Activated T-helper 2 cell treated with anti-CD3 and anti-CD28 coated beads, Interferon-gamma antibody, Interleukin-2, Interleukin-4, amounts not matched to agents 10 μg/mL and 5 μg/mL and 100 μg/mL, durations not matched to agents 14 hours and 24 hours and 36 hours (primary cell): ENCODE results near the gene MAPKAPK3. TPM values are rescaled to one million over a fixed set of nuclear protein-coding genes. Genes with fewer than 3 reads are reported as not detected.

Experiments
- DNase-seq: peaks from one replicate; pipeline ENCODE4 v3.0.0; 2021; ENCODE audit warnings: low spot score
- H3K27ac Mint-ChIP-seq: one replicate; pipeline ENCODE4 v1.8.0; 2021; ENCODE audit warnings: mixed read lengths
- H3K27me3 Mint-ChIP-seq: one replicate; pipeline ENCODE4 v1.8.0; 2021; ENCODE audit warnings: low read depth, mixed read lengths
- H3K36me3 Mint-ChIP-seq: one replicate; pipeline ENCODE4 v1.8.0; 2021; ENCODE audit warnings: low read depth, mixed read lengths
- H3K4me1 Mint-ChIP-seq: one replicate; pipeline ENCODE4 v1.8.0; 2021; ENCODE audit warnings: low read depth, mixed read lengths
- H3K4me3 Mint-ChIP-seq: one replicate; pipeline ENCODE4 v1.8.0; 2021; ENCODE audit warnings: low read depth, mild to moderate bottlenecking, moderate library complexity, mixed read lengths
- H3K9me3 Mint-ChIP-seq: one replicate; pipeline ENCODE4 v1.8.0; 2021; ENCODE audit warnings: mixed read lengths
- intact Hi-C: fragments of 100-400 bp; cut with micrococcal nuclease; formaldehyde crosslinking; loops from one replicate; pipeline ENCODE4 v1.15.1; 2023
- total RNA-seq: library from RNA; stranded (reverse); gene quantifications from 2 replicates; pipeline ENCODE4 v1.2.3, GENCODE V29; 2022

Gene MAPKAPK3
- total RNA-seq, 1 donor from 2014 or later, result 190 TPM

DNA sequence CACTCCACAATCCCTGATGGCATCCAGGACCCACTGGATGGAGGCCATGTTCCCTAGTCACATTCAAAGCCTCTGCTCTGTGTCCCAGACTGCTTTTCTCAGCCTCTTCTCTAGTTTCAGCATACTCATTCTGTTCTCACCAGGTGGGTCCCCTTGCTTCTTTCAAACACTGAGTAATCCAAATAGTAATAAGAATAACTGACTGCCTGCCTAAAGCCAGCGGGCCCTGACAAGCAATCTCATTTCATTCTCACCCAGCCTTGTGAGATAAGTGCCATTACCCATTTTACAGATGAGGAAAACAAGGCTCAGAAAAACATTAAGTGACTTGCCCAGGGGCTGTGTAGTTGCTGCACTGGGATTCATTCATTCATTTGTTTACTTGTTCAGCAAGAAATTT is 25.4 kb downstream of the MAPKAPK3 start:
- H3K36me3 Mint-ChIP-seq, result peaks cover 82% of the 10 kb centered on the region
- no peak overlapping the region for H3K4me3 Mint-ChIP-seq
- no peaks in the 10 kb centered on the region for H3K27me3 Mint-ChIP-seq
- no peaks in the 10 kb centered on the region for H3K9me3 Mint-ChIP-seq
- H3K27ac Mint-ChIP-seq, result peak overlapping the region; percentile 14
- no peak for DNase-seq
- peaks cover 12% of the 10 kb centered on the region for H3K4me1 Mint-ChIP-seq
- intact Hi-C loops, result no loop called here

DNA sequence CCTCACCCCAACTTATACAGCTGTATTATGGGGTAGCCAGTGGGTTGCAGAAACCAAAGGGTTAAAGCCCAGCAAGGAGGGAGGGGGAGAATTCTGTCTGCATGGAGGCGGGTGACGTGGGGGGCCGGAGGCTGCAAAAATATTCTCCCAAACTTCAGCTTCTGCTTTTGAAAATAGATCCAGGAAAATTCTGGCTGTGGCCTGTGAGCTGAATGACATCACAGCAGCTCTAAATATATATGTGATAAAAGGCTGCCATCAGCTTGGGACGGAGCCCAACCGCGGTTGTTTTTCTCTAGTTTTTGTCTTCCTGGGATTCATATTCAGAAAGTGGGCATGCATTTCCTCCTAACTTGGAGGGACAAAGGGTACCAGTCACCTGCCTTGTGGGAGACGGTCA is 27.6 kb downstream of the MAPKAPK3 start:
- H3K4me1 Mint-ChIP-seq, result peaks cover 2% of the 10 kb centered on the region
- peaks cover 83% of the 10 kb centered on the region for H3K36me3 Mint-ChIP-seq
- no peak for DNase-seq
- H3K9me3 Mint-ChIP-seq, result no peaks in the 10 kb centered on the region
- no peak overlapping the region for H3K27ac Mint-ChIP-seq
- H3K27me3 Mint-ChIP-seq, result no peaks in the 10 kb centered on the region
- intact Hi-C loops, result no loop called here
- no peak overlapping the region for H3K4me3 Mint-ChIP-seq

DNA sequence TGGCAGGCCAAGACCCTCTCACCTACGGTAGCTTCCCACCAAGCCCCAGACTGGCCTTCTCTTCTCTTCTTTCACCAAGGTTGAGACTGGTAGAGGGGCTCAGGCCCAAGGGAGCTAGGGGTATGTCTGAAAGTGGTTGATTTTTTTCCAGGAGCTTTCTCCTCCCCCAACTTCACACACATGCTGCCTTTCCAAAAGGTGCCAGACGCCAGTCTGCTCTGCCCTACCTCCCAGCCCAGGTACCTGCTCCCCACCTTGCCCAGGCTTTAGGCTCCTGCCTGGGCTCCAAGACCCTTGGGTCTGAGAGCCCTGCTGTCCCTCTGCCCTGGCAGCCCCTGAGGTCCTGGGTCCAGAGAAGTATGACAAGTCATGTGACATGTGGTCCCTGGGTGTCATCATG is 28.4 kb downstream of the MAPKAPK3 start:
- Mint-ChIP-seq H3K27ac (no peak overlapping the region), H3K9me3 (no peaks in the 10 kb centered on the region), H3K27me3 (no peaks in the 10 kb centered on the region), H3K4me1 (peaks cover 2% of the 10 kb centered on the region), H3K36me3 (peaks cover 86% of the 10 kb centered on the region), H3K4me3 (no peak overlapping the region)
- no peak for DNase-seq
- intact Hi-C loops, result no loop called here

DNA sequence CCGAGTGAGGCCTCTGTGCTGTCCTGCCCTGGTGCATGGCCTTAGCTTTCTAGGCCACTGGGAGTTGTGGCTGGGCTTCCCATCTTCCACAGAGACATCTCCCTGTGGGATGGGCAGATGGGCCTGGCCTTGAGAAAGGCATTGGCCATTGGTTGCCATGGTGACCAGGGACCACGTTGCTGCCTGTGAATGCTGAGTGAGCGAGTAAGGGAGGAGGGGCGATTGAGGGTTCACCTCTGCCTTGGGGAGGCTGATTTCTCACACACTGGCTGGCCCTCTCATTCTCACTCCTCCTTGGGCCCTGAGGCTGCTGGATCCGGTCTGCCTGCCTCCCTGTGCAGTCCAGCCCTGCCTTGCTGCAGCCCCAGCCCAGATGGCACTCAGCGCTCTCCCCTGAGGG is 31.4 kb downstream of the MAPKAPK3 start:
- DNase-seq, result no peak
- intact Hi-C loops, result no loop called here
- Mint-ChIP-seq H3K27ac (peak overlapping the region; percentile 17), H3K27me3 (no peaks in the 10 kb centered on the region), H3K36me3 (peaks cover 62% of the 10 kb centered on the region), H3K9me3 (no peaks in the 10 kb centered on the region), H3K4me1 (no peaks in the 10 kb centered on the region), H3K4me3 (no peak overlapping the region)

DNA sequence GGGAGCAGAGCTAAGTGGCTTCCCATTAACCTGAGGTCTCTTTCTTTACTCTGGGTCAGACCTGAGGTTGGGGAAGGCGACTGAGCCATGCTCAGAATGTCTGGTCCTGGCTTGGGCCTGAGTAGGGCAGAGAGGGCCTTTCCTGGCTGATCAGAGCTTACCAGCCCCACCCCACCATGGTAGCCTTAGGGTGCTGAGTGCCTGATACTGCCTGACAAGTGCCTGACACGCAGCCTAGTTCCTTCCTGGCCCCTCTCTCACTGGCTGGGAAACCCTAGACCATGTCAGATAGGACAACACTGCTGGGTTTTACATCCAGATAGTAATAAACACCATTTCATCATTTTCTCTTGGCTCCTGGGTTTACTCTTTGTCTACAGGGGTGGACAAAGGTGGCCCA is 32.0 kb downstream of the MAPKAPK3 start:
- Mint-ChIP-seq H3K36me3 (peaks cover 55% of the 10 kb centered on the region), H3K27me3 (no peaks in the 10 kb centered on the region), H3K4me3 (no peak overlapping the region), H3K4me1 (peaks cover 5% of the 10 kb centered on the region), H3K9me3 (no peaks in the 10 kb centered on the region), H3K27ac (no peak overlapping the region)
- no peak for DNase-seq
- intact Hi-C loops, result no loop called here

DNA sequence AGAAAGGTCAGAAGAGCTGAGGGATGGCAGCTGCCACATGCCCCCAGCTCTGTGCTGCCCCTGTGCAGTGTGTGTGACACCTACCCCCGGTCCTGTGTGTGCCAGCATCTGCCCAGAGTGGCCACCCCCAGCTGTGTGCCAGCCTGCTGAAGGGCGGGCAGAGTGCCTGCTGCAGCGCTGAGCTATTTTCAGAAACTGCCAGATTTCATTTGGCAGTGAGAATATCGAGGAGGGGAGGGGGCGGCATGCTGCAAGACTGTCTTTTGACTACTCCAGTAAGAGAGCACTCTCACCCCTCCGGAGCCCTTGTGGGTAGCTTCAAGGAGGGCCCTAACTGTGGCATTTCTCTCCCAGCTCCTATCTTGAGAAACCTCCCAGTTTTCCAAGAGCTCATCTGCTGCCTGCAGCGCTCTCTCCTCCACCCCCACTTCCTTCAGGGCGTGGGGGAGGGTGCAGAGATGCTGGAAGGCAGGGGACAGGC is 32.5 kb downstream of the MAPKAPK3 start:
- DNase-seq, result no peak
- intact Hi-C loops, result no loop called here
- Mint-ChIP-seq H3K4me3 (no peak overlapping the region), H3K4me1 (peaks cover 6% of the 10 kb centered on the region), H3K27ac (no peak overlapping the region), H3K36me3 (peaks cover 50% of the 10 kb centered on the region), H3K9me3 (no peaks in the 10 kb centered on the region), H3K27me3 (no peaks in the 10 kb centered on the region)

DNA sequence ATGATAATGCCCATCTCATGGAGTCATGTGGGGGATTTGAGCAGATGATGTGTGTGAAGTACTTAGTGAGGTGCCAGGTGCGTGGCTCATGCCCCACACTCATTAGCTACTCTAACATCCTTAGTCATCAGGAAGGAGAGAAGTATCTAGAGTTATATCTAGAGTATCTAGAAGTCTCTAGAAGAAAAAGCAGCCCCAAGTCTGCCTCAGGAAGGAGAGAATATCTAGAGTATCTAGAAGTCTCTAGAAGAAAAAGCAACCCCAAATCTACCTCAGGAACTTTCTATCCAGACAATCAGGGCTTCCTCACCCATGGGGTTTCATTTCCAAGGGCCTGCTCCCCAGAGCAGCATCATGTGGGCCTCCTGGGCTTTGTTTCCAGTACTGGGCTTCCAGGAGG is 33.1 kb downstream of the MAPKAPK3 start:
- Mint-ChIP-seq H3K27ac (no peak overlapping the region), H3K27me3 (no peaks in the 10 kb centered on the region), H3K4me3 (no peak overlapping the region), H3K9me3 (no peaks in the 10 kb centered on the region), H3K36me3 (peaks cover 47% of the 10 kb centered on the region), H3K4me1 (peaks cover 12% of the 10 kb centered on the region)
- no peak for DNase-seq
- intact Hi-C loops, result no loop called here

DNA sequence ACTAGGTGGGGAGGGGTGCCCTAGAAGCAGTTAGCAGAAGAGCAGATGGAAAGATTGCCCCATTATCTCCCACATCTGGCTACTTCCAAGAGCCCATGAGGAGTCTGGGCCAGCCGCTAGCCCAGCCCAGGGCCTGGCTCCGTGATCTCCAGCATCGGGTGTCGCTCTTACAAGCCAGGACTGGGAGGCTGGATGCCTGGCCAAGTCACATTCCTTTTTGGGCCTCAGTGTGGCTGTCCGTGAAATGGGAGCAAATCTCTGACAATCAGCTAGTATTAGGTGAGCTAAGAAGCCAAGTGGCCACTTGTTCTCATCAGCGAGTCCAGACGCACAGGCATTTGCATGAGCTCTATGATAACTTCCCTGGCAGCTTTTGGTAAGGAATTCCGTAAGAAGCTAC is 34.5 kb downstream of the MAPKAPK3 start:
- Mint-ChIP-seq H3K36me3 (peaks cover 34% of the 10 kb centered on the region), H3K4me1 (peaks cover 17% of the 10 kb centered on the region), H3K9me3 (no peaks in the 10 kb centered on the region), H3K27me3 (no peaks in the 10 kb centered on the region), H3K27ac (no peak overlapping the region), H3K4me3 (no peak overlapping the region)
- intact Hi-C loops, result no loop called here
- no peak for DNase-seq

DNA sequence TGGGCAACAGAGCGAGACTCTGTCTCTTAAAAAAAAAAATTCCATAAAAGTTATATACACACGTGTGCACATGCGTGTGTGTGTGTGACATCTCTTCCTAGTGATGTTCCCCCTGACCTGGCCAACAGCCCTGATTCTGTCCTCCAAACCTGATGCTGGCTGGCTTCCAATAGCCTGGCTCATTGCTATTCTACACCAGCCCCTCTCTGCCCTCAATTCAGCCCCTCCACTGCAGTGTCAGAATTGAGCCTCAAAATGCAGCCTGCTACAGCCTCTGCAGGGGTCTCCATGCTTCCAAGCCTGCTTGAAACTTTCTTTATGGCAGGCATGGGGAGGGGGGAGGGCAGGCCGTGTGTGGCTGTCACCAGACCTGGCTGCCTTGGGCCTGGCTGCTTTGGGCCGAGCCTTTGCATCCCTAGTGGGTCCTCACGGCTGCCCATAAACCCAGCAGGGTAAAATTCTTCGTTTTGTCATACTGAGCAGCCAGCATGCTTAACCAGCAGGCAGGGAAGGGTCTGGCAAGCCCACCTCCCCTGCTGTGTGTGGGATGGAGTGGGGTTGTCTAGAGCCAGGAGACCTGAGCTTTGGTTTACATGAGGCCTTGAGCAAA is 35.1 kb downstream of the MAPKAPK3 start:
- no peaks in the 10 kb centered on the region for H3K27me3 Mint-ChIP-seq

DNA sequence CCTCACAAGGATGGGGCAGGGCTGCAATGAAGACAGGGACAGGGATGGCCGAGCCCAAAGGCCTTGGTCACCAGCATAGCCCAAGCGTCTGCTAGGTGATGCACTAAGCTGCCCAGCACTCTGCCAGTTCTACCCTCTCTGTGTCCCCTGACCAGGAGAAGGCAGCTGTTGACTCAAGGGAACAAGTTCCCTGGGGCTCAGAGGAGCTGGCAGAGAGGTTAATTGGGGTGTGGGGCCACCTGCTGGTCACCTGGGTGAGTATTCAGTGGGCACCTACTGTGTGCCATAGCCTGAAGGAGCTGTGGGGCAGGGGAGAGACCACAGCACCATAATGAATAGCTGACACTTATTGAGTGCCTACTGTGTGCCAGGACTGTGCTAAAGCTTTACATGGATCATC is 35.8 kb downstream of the MAPKAPK3 start:
- no peaks in the 10 kb centered on the region for H3K9me3 Mint-ChIP-seq
- no peak overlapping the region for H3K4me3 Mint-ChIP-seq
- DNase-seq, result peak; percentile 29
- H3K27me3 Mint-ChIP-seq, result no peaks in the 10 kb centered on the region
- intact Hi-C loops, result loop anchor here (1.0 kb wide), 1 partner anchor 36 kb away; no protein-coding TSS in a partner anchor
- peaks cover 17% of the 10 kb centered on the region for H3K4me1 Mint-ChIP-seq
- peak overlapping the region; percentile 10 for H3K27ac Mint-ChIP-seq
- H3K36me3 Mint-ChIP-seq, result peaks cover 22% of the 10 kb centered on the region

More for the DNA sequence above, 35.1 kb downstream of the MAPKAPK3 start:
- intact Hi-C loops, result loop anchor here (1.0 kb wide), 1 partner anchor 36 kb away; no protein-coding TSS in a partner anchor
- DNase-seq, result no peak
- H3K4me1 Mint-ChIP-seq, result peaks cover 17% of the 10 kb centered on the region
- no peak overlapping the region for H3K27ac Mint-ChIP-seq
- no peaks in the 10 kb centered on the region for H3K9me3 Mint-ChIP-seq
- H3K4me3 Mint-ChIP-seq, result no peak overlapping the region
- peaks cover 29% of the 10 kb centered on the region for H3K36me3 Mint-ChIP-seq

DNA sequence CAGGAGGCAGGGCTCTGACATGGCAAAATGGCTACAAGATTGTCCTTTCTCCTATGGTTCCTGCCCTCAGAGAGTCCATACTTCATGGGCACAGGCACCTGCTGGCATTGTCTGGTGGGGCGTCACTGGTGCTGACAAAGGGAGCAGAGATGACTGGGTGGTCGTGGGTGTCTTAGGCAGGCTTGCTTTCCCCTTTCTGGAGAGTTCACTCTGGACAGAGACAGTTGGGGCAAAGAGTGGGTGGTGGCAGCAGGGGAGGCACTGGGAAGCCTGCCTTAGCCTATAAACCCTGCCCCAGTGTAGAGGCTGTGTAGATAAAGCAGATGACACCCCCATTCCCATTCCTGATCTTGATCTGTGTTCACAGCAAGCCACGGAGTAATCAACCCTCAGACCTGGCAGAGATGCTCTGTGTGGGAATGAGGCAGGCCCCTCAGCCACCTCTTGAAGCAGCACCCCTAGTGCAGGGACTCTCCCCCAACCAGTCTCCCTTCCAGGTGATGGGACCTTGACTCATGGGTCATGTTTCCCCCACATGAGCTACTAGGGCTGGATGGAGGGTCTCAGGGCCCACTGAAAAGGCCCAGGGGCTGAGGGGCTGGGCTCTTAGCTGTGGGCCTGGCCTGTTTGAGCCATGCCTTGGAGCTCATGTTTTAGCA is 37.1 kb downstream of the MAPKAPK3 start:
- no peak for DNase-seq
- intact Hi-C loops, result no loop called here
- H3K9me3 Mint-ChIP-seq, result no peaks in the 10 kb centered on the region
- no peak overlapping the region for H3K4me3 Mint-ChIP-seq
- no peak overlapping the region for H3K27ac Mint-ChIP-seq
- H3K4me1 Mint-ChIP-seq, result peaks cover 17% of the 10 kb centered on the region
- no peaks in the 10 kb centered on the region for H3K27me3 Mint-ChIP-seq
- peaks cover 13% of the 10 kb centered on the region for H3K36me3 Mint-ChIP-seq

DNA sequence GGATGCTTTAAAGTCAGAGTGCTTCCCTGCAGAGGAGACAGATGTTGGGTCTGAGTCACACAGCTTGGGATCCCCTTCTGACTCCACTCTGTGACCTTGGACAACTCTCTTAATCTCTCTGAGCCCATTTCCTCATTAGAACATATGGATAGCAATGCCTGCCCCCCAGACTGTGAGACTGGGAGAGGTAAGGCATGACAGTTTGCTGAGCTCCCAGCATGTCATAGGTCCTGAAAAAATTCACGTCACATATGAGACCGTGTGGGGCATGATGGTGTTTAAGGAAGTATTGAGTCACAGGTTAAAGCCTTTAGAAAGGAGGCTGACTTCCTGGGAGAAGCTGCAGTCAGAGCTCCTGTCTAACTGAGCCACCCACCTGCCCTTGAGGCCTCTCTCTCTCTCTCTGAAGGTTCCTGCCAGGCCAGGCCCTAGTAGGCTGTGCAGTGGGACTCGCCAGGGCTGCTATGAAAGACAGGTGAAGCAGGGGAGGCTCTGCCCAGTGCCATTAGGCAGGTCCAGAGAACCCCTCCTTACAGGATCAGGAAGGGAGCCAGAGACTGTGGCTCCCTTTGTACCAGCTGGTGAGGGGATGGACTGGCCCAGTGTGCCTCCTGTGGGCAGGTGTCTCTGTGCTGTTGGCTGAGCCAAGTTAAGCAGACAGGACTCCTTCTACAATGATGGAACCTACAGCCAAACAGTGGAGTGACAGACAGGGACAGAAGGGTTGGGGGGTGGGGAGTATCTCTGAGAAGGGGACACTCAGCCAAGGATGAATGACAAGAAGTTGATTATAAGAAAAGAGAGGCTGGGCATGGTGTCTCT is 38.3 kb downstream of the MAPKAPK3 start:
- no peaks in the 10 kb centered on the region for H3K9me3 Mint-ChIP-seq
- no peak for DNase-seq
- no peak overlapping the region for H3K4me3 Mint-ChIP-seq
- intact Hi-C loops, result no loop called here
- H3K36me3 Mint-ChIP-seq, result peaks cover 6% of the 10 kb centered on the region
- no peaks in the 10 kb centered on the region for H3K27me3 Mint-ChIP-seq
- H3K27ac Mint-ChIP-seq, result peak overlapping the region; percentile 84
- peaks cover 17% of the 10 kb centered on the region for H3K4me1 Mint-ChIP-seq
